GM18507 (cell line): Measurements from ENCODE around the gene FBXO7.

ENCODE experiments used
- DNase-seq: peaks from one replicate; pipeline ENCODE4 v3.0.0; 2011; ENCODE audit warnings: low read depth; ENCODE audit not compliant: insufficient read length; ENCODE audit errors: extremely low spot score
- FAIRE-seq: peaks from 2 replicates; lab custom pipeline; 2011; peaks lifted over from hg19 to GRCh38; lab: Jason Lieb, UNC

Gene FBXO7

GRCh38 chr22:32486656-32487390 lies 12.2 kb downstream of the FBXO7 start:
- no peak for FAIRE-seq
- no peak for DNase-seq

DNA sequence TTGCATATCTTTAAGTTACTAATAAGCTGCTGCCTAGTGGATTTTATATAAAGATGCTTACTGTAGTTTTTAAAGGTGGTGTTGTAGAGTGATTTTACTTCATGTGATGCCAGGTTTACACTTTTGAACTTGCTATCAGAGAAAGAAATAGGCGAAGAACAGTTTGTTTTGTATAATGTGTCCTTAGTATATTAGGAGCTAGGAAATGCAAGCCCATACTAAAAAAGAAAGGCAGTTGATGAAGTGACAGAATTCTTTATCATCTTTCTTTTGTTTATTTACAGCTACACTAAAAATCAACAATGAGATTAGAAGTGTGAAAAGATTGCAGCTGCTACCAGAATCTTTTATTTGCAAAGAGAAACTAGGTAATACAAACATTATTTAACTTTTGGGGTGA lies 12.8 kb downstream of the FBXO7 start:
- FAIRE-seq (no peak), DNase-seq (no peak)

- no peak for FAIRE-seq
Observed at GRCh38 chr22:32489377-32489776, 14.8 kb downstream of the FBXO7 start.

GRCh38 chr22:32490279-32490678 lies 15.7 kb downstream of the FBXO7 start:
- DNase-seq (no peak), FAIRE-seq (no peak)

More at GRCh38 chr22:32489377-32489776, 14.8 kb downstream of the FBXO7 start:
- DNase-seq: no peak

GRCh38 chr22:32492111-32492510 lies 17.5 kb downstream of the FBXO7 start:
- DNase-seq: no peak
- FAIRE-seq: no peak

DNA sequence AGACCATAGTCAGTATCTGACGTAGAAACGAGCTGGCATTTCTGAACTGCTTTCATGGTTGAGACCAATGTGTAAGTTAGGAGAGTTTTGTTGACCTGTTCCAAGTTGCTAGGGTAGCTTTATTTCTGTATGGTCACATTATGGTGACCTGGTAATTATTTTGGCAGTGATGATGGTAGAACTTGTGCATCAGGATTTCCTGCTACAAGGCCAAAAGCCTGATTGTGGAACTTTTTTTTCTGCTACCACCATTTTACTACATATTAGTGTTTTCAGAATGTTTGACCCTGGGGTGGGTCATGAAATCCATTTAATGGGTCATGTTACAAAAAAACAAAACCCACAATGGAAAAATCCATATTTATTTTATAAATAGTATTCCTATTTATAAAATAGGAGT lies 18.9 kb downstream of the FBXO7 start:
- FAIRE-seq (no peak), DNase-seq (no peak)

DNA sequence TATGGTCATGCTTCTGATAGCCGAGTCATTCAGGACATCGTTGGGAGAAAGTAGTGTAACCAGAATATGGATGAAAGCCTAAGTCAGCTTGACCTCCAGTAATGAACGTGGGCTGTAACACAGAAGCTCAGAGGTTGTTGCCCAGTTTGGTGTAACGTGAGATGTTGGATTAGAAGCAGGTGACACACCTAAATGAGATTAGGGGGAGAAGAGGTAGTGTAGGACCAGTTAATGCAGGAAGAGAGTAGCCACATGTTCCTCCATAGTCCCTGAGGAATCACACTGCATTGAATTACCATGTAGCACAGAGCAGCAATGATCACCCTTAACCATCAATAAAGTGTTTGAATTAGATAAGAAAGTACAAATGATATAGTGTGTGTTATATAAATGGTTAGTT lies 20.4 kb downstream of the FBXO7 start:
- FAIRE-seq: no peak
- DNase-seq: no peak

DNA sequence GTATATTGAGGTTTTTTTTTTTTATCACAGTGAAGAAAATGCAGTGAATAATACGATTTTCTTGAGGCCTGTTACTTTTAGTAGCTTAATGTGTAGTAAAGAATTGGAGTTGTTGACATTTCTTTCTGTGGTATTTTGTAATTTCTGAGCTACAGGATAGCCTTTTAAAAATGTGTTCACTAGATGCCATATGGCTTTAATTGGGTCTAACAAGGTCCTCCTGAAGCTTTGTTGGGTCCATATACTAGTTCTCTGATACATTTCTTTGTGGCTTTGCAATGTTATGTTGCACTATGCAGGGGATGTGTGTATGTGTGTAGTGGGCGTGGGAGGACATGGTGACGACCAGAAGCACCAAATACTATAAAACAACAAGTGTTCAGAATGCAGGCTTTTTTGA lies 25.1 kb downstream of the FBXO7 start:
- FAIRE-seq: no peak
- no peak for DNase-seq

GRCh38 chr22:32501836-32502752 lies 27.5 kb downstream of the FBXO7 start:
- no peak for FAIRE-seq
- no peak for DNase-seq

DNA sequence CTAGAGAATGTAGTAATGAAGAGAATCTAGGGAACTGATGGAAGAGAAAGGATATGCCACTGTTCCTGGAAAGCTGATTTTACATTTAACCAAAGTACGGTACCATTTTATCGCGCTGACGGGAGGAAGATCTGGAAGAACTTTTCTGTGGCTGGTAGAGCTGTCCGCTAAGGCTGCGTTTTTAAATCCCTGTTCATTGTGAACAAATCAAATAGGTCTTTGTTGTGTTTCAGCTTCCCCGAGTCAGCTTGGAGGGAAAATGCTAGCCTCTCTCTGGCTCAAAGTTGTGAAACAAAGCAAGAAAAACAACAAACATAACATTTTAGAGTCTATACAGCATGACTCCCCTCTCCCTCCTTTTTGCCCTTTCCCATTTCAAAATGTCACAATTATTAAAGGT lies 34.4 kb downstream of the FBXO7 start:
- DNase-seq (no peak), FAIRE-seq (no peak)

DNA sequence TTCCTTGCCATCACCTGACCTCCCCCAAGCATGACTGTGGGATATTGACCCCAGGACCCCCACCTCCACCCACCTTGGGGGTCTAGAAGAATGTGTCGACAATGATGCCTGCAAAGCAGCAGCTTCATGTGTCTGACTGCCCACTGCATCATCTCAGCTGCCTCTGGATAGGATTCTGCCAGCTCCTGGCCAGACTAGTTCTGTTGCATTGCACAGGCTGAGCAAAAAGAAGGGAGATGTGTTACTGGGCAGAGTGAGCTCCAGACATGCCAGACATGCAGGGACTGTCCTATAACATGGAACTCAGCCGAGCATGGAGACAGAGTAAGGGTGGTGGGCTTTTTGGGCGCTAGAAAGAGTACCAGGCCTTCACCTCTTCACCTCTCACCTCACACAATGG lies 36.7 kb downstream of the FBXO7 start:
- FAIRE-seq (no peak), DNase-seq (no peak)

- no peak for DNase-seq
Observed at GRCh38 chr22:32511776-32512175, 37.2 kb downstream of the FBXO7 start.

DNA sequence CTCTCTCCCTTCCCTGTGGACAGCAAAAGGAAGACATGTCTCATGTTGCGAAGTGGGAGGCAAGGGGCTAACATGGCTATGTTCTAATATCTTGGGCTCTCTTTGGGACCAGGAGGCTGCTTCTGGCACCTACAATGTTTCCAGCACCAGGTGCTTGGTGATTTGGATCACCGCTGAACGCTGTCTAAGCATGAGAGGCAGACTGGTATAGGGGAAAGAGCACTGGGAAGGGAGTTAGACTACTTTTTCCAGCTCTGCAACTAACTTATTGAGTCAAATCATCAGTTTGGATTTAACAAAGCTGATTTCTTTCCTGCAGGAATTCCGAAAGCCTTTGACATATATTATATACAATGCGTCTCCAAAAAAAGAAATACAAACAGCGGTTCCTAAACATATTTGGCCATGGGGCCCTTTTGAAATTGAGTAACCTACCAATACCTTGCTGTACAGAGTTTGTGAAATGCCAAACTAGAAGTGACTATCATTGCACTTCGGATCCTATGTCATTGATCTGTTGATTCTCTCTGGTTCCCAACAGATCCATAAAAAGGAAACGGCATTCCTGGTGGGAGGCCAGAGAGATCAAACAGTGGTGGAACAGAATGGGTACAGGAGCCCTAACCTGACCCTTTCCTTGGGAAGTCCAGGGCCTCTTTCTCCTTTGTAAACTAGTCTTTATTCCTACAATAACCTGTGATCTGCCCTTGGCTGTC lies 37.8 kb downstream of the FBXO7 start:
- FAIRE-seq: no peak
- no peak for DNase-seq

More at GRCh38 chr22:32511776-32512175, 37.2 kb downstream of the FBXO7 start:
- no peak for FAIRE-seq

DNA sequence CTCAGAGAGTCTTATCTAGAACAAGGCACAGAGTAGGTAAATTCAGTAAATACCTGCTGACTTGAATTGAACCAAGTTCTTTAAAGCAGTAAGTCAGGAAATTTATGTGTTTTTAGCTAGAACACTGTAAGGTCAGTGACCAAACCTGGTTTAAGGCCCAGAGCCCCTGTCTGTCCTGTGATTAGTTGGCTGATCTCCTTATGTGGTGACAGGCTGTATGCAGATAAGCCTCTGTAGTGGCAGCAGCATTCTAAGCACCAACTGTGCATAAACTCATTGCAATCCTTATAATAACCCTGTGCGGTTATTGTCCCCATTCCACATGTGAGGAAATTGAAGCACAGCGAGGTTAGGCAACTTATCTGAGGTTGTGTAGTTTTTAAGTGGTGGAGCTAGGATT lies 40.5 kb downstream of the FBXO7 start:
- no peak for DNase-seq

GRCh38 chr22:32517488-32517887 lies 42.9 kb downstream of the FBXO7 start:
- no peak for FAIRE-seq
- DNase-seq: no peak

More for the DNA sequence above, 40.5 kb downstream of the FBXO7 start:
- no peak for FAIRE-seq

- no peak for DNase-seq
- no peak for FAIRE-seq
Observed at GRCh38 chr22:32517921-32518320, 43.3 kb downstream of the FBXO7 start.

GRCh38 chr22:32518381-32518780 lies 43.8 kb downstream of the FBXO7 start:
- FAIRE-seq: no peak
- DNase-seq: no peak

GRCh38 chr22:32518848-32519247 lies 44.2 kb downstream of the FBXO7 start:
- FAIRE-seq (peak; percentile 65), DNase-seq (no peak)

DNA sequence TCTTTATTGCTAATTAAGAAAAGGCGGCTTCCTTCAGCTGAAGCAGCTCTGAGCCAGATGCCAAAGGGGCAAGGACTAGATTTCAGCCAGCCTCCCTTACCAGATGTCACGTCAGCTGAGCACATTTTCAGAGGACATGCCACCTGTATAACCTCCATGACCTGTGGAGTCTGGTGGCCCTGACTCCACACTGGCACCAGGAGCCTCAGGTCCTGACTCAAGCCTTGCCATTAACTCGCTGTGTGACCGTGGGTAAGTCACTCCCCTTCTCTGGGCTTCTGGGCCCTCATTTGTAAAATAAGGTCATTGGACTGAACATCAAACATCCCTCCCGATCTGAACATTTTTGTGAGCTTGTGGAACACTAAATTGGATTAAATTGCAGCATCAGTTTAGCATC lies 46.0 kb downstream of the FBXO7 start:
- no peak for DNase-seq
- no peak for FAIRE-seq

GRCh38 chr22:32522237-32522636 lies 47.6 kb downstream of the FBXO7 start:
- DNase-seq (no peak), FAIRE-seq (no peak)
